Ascending aorta (tissue), 2 donors: Measurements from ENCODE around the gene EIF4E. TPM values are rescaled to one million over a fixed set of nuclear protein-coding genes. Genes with fewer than 3 reads are reported as not detected.
A peak's percentile ranks its signal among the peaks of the same experiment; 100 is the strongest.
"Not testable (repeated sequence)": the region's sequence is repeated elsewhere in the genome, so short reads cannot be mapped to it uniquely, and the experiment has no call there.

Source experiments
- DNase-seq, 2 donors: peaks; one replicate each; pipeline ENCODE4 v3.0.0-alpha.2; 2019; ENCODE audit warnings: low spot score in 2 of 2
- H3K27ac ChIP-seq, 2 donors: fragments of 200-600 bp; sonication (generic); one replicate each; pipeline ENCODE4 v1.5.1; 2016 to 2017; ENCODE audit warnings: mild to moderate bottlenecking in 1 of 2
- H3K27me3 ChIP-seq: fragments of 200-600 bp; sonication (generic); one replicate; pipeline ENCODE4 v1.5.1; 2017
- H3K36me3 ChIP-seq, 2 donors: fragments of 200-600 bp; sonication (generic); one replicate each; pipeline ENCODE4 v1.5.1; 2016
- H3K4me1 ChIP-seq, 2 donors: fragments of 200-600 bp; sonication (generic); one replicate each; pipeline ENCODE4 v1.5.1; 2016 to 2017; ENCODE audit warnings: mild to moderate bottlenecking in 1 of 2
- H3K4me3 ChIP-seq, 2 donors: fragments of 200-600 bp; sonication (generic); one replicate each; pipeline ENCODE4 v1.5.1; 2016 to 2017; ENCODE audit warnings: mild to moderate bottlenecking in 1 of 2
- H3K9me3 ChIP-seq, 2 donors: fragments of 200-600 bp; sonication (generic); one replicate each; pipeline ENCODE4 v1.5.1; 2016
- intact Hi-C: fragments of 100-400 bp; cut with DNase I; formaldehyde crosslinking; loops from one replicate; pipeline ENCODE4 v1.15.1; 2023
- total RNA-seq: library from RNA; depleted of rRNA; stranded (reverse); fragments of >200 nt; gene quantifications from one replicate; pipeline ENCODE4 v1.1.0, GENCODE V29; 2016
- TF ChIP-seq, protein P1 (sequence below), 3 experiments: fragments of 200-600 bp in 2 of 3; fragments of 450-650 bp in 1 of 3; sonication (generic) in 2 of 3; IDR thresholded peaks; one replicate each; pipeline ENCODE4 v1.5.1; 2016 to 2019; ENCODE audit warnings: antibody characterized with exemption in 3 of 3, mild to moderate bottlenecking in 1 of 3, moderate library complexity in 1 of 3

EIF4E gene
- total RNA-seq, 1 donor from 2014 or later: 6.0 TPM

DNA sequence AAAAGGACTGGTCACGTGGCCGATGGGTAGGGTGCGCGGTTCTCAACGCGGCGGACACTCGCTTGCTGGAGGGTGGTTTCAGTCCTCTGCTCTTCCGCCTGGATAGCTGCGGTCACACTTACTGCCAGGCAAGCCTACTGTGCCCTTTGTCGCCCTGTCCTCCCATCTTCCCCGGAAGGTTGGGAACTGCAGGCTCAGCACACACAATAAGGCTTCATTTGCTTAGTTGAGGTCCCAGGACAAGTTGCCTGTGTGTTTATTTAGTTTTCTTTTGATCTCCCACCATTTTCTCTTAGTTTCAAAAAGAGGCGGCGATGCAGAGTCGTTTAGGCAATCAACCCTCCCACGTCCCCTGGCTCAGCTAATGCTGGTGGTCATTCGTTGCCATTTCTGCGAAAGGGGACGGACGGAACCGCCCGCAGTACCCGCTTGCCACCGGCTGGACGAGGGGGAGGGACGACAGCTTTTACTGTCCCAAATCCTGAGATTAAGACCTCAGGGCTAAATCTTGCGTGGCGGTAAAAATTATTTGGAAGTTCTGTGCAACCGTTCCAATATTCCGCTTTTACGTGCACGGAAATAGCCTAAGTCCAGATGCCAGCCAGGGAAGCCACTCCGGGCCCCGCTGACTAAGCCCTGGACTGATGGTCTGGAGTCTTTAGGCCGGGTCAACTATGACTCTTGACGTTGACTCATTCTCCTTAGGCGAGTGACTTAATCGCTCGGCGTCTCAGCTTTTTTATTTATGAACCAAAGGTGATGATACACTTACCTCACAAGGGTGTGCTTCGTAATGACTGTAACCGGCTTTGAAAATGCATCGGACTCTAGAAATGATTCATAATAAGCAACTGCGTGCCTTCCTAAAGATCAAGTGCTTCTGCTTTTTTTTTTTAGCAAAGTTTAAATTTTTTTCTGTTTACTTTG, 671 bp upstream of the EIF4E start:
- intact Hi-C loops: loop anchor here (1.0 to 10.0 kb wide), 6 partner anchors 66 to 785 kb away; partner anchors contain the start of genes ADH1A, METAP1, STPG2 and TSPAN5
- Histone ChIP-seq H3K9me3 (no peaks in the 10 kb centered on the region), H3K4me3 (peak overlapping the region; percentile 84 to 93), H3K27ac (peak overlapping the region; percentile 92 to 97), H3K27me3 (no peaks in the 10 kb centered on the region), H3K4me1 (peaks cover 0 to 8% of the 10 kb centered on the region in 2 donors), H3K36me3 (no peaks in the 10 kb centered on the region)
- DNase-seq: peak; percentile 79 to 96
- TF ChIP-seq, protein P1, sequence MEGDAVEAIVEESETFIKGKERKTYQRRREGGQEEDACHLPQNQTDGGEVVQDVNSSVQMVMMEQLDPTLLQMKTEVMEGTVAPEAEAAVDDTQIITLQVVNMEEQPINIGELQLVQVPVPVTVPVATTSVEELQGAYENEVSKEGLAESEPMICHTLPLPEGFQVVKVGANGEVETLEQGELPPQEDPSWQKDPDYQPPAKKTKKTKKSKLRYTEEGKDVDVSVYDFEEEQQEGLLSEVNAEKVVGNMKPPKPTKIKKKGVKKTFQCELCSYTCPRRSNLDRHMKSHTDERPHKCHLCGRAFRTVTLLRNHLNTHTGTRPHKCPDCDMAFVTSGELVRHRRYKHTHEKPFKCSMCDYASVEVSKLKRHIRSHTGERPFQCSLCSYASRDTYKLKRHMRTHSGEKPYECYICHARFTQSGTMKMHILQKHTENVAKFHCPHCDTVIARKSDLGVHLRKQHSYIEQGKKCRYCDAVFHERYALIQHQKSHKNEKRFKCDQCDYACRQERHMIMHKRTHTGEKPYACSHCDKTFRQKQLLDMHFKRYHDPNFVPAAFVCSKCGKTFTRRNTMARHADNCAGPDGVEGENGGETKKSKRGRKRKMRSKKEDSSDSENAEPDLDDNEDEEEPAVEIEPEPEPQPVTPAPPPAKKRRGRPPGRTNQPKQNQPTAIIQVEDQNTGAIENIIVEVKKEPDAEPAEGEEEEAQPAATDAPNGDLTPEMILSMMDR (IDR thresholded peaks at IDR 0.05): peak in 2 of 3 experiments; percentile 8 to 13

DNA sequence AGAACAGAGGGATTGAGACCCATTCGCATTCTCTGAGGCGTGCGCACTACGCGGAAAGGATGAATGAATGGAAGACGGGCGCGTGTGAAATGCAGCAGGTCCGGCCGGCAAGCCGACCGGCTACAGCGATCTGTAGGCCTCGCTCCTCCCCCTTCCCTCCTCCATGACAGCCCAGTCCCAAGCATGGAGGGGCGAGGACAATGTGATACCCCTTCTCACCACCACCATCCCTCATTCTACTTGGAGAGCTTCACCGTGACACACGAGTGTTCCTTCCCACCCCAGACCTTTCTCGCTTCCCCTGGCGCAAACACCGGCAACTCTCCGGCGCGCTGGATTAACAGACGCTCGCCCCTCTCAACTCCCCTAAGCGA, 815 bp downstream of the EIF4E start:
- no peaks in the 10 kb centered on the region for H3K36me3 ChIP-seq
- H3K9me3 ChIP-seq: no peaks in the 10 kb centered on the region
- TF ChIP-seq, protein P1 (IDR thresholded peaks at IDR 0.05): no peak
- H3K4me3 ChIP-seq: peak overlapping the region; percentile 84 to 93
- H3K27me3 ChIP-seq: no peaks in the 10 kb centered on the region
- DNase-seq: peak; percentile 12 to 77
- intact Hi-C loops: loop anchor here (2.0 to 5.0 kb wide), 3 partner anchors 129 to 477 kb away; partner anchors contain the start of gene TSPAN5
- H3K27ac ChIP-seq: peak overlapping the region; percentile 92 to 97
- peaks cover 0 to 8% of the 10 kb centered on the region in 2 donors for H3K4me1 ChIP-seq

DNA sequence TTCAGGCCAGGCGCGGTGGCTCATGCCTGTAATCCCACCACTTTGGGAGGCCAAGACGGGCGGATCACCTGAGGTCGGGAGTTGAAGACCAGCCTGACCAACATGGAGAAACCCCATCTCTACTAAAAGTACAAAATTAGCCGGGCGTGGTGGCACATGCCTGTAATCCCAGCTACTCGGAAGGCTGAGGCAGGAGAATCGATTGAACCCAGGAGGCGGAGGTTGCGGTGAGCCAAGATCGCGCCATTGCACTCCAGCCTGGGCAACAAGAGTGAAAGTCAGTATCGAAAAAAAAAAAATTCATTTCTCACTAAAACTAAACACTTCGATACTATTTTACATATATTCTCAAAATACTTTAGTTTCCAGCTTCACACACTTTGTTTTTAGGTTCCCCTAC, 2.7 kb downstream of the EIF4E start:
- H3K36me3 ChIP-seq, H3K27me3 ChIP-seq, H3K27ac ChIP-seq, H3K4me3 ChIP-seq, DNase-seq, H3K4me1 ChIP-seq, H3K9me3 ChIP-seq: not testable (repeated sequence)
- intact Hi-C loops: loop anchor here (5.0 kb wide), 1 partner anchor 131 kb away; no protein-coding TSS in a partner anchor

DNA sequence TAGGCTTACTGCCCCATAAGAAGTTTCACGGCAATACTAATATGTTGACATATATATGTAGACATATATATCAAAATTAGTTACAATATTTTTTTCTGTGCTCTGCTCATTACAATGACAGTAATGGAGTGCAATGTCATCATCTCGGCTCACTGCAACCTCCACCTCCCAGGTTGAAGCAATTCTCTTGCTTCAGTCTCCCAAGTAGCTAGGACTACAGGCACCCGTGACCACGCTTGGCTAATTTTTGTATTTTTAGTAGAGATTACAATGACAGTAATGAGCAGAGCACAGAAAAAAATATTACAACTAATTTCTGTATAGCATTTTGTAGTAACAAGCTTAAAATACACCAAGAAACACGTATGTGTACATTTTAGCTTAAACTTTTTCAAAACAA, 7.6 kb downstream of the EIF4E start:
- peaks cover 0 to 2% of the 10 kb centered on the region in 2 donors for H3K36me3 ChIP-seq
- intact Hi-C loops: no loop called here
- DNase-seq: no peak
- no peaks in the 10 kb centered on the region for H3K27me3 ChIP-seq
- TF ChIP-seq, protein P1 (IDR thresholded peaks at IDR 0.05): no peak
- H3K9me3 ChIP-seq: no peaks in the 10 kb centered on the region
- no peak overlapping the region for H3K27ac ChIP-seq
- no peaks in the 10 kb centered on the region for H3K4me1 ChIP-seq
- no peak overlapping the region for H3K4me3 ChIP-seq

DNA sequence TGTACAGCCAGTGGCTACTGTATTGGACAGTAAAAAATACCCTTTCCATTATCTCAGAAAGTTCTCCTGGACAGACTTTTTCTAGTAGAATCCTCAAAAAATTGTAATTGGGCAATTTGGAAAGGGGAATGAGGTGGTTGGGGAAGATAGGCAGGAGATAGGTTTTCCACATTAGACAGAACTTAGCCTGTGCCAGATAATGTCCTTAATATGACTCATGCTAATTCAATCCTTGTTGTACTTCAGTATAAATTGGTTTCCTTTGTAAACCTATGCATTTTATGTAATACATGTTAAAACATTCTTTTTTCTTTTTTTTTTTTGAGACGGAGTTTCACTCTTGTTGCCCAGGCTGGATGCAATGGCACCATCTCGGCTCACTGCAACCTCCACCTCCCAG, 8.9 kb downstream of the EIF4E start:
- intact Hi-C loops: no loop called here
- no peak overlapping the region for H3K4me3 ChIP-seq
- H3K9me3 ChIP-seq: no peaks in the 10 kb centered on the region
- H3K27ac ChIP-seq: no peak overlapping the region
- H3K27me3 ChIP-seq: no peaks in the 10 kb centered on the region
- TF ChIP-seq, protein P1 (IDR thresholded peaks at IDR 0.05): no peak
- no peak for DNase-seq
- peaks cover 0 to under 1% of the 10 kb centered on the region in 2 donors for H3K4me1 ChIP-seq
- peaks cover 0 to 2% of the 10 kb centered on the region in 2 donors for H3K36me3 ChIP-seq

DNA sequence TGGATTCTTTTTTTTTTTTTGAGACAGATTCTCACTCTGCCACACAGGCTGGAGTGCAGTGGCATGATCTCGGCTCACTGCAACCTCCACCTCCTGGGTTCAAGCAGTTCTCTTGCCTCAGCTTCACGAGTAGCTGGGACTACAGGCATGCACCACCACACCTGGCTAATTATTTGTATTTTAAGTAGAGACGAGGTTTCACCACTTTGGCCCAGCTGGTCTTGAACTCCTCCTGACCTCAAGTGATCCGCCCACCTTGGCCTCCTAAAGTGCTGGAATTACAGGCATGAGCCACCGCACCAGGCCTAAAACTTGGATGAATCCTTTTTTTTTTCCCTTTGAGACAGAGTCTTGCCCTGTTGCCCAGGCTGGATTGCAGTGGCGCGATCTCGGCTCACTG, 18.2 kb downstream of the EIF4E start:
- H3K27ac ChIP-seq, H3K4me3 ChIP-seq, DNase-seq, H3K9me3 ChIP-seq, H3K36me3 ChIP-seq, H3K27me3 ChIP-seq, intact Hi-C loops: not testable (repeated sequence)
- H3K4me1 ChIP-seq: peaks cover 0 to 32% of the 10 kb centered on the region in 2 donors
